HK-2 (cell line): ENCODE results near the gene DCAF5.
"Not testable (repeated sequence)": the region's sequence is repeated elsewhere in the genome, so short reads cannot be mapped to it uniquely, and the experiment has no call there.

ENCODE experiments used
- DNase-seq: peaks from one replicate; pipeline ENCODE4 v3.0.0-alpha.2; 2018; ENCODE audit not compliant: unreplicated experiment

Gene DCAF5

DNA sequence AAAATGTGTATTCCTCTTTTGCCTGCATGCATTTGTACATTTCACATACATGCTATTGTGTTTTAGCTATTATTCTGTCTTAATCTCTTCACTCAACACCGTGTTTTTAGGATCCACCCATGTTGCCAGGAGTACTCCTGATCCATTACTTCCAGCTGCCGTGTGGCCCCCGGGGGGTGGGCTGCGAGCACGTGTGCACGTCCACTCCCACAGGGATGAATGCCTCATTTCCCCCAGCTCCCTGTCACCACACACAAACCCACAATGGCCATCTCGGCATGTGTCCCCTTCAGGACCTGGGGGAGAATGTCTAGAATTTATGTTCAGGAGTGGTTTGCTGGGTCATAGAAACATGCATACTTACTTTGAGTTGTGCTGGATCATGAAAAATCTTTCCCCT is 111.1 kb downstream of the DCAF5 start:
- no peak for DNase-seq

DNA sequence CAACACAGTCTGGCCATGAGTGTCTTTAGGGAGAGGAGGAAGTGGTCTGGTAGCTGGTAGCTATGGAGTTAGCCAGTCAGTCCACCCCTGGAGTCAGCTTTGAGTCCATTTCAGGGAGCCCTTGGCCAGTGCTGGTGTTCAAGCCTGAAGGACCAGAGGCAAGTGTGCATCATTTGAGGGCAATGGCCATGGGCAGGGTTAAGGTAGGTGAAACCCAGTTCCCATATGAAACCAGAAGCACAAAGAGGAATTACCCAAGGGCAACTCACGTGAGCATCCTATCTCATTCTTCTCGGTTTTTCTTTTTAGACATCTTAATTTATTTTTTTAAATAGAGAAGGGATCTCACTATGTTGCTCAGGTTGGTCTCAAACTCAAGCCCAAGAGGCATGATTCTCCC is 112.6 kb downstream of the DCAF5 start:
- DNase-seq, result no peak

DNA sequence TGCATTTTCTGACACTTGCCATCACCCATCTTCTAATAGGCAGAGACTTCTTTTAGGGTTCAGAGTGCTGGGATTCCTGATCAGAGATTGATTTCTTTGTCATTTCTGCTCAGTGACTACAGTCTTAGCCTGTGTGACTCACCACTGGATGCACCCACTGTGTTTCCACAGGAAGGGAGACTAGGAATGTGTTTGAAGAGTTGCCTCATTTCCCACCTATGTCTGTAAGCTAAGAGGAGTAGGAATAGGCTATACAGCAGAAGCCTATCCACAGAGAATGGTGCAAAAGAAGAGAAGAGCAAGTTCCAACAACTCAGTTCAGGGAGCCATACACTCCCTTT is 113.7 kb downstream of the DCAF5 start:
- peak; percentile 48 for DNase-seq

DNA sequence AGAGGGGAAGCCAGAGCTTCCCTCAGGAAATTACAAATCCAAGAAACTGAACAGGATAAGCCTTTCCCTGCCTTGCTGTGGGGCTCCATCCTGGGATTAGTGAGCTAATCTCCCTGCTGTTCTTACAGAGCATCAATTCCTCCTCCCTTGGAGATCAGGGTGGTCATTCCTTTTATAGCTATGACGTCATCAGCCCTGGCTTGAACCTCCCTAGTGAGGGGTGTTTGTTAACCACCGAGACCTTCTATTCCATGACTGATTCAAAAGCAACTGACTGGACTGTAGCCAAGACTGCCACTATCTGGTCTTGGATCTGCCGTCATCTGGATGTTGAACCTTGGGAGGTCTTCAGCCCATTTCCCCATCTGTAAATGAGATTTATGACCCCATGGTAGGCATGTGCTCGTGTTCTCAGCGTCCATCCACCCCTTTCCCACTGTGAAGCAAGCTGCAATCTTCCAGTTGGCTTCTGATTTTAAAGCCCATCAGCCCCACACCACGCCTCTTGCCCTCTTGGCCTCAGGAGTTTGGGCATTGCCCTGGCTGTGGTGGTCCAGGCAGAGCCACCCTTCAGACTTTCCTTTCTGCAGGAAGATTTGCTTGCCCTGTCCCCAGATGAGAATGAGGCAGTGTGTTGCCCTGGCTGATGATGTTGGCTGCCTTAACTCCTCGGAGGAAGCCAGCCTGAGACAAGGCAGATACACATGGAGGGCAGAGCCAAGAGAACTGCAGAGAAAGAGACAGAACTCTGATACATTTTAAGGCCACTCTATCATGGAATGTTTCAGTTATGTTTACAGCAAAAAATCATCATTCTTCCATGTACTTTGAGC is 114.2 kb downstream of the DCAF5 start:
- no peak for DNase-seq

DNA sequence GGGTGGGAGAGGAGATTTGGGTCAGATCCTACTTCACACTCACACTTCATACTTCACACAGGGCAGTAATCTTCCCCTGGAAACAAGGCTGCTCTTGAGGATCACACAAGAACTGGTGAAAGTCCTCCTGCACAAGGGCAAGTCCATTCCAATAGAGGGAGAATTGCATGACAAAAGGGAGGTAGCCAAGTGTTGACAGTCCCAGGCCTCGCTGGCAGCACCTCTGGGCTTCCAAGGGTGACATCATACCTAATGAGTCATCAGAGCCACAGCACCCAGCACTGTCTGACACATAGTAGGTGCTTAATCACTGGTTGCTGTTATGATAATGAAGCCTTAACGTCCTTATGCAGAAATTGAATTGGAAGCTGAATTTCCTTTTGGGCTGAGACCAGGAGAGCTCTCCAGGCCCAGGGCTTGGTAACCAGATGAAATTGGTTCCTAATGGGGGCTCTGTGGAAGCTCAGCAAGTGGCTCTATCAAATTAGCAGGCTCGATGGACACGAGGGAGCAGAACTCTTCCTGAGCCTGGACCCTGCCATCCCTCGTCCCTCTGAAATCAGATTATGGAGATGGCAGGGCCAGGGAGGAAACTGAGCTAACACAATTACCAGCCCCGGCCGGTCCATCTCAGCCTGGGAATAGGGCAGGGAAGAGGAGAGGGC is 115.0 kb downstream of the DCAF5 start:
- no peak for DNase-seq

DNA sequence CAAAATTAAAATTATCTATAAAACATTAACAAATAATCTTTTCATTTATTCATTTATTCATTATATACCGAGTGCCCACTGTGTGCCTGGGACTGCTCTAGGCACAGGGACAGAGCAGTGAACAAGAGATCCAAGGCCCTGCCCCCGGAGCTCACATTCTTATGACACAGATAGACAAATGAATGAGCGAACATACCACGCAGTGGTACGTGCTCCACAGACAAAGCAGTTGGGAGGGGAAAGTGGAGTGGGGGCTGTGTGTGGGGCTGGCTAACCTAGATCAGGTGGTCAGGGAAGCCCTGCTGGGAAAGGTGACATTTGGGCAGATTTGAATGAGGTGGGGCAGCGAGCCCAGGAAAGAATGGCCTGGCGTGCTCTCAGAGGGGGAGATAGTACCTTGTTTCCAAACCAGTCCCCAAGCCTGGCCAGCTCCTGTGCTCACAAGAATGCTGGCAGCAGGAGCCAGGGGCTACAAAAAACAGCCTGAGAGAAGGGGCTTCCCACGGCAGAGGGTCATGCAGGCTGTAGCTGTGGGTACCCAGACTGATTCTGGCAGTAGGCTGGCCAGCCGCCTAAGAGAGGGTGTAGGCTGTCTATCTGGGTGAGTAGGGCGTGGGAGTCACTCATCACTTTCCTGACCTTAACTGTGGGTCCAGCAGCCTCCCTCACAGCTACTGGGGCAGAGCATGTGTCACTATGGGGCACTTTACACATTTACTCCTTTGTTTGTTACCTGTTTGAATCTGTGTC is 116.0 kb downstream of the DCAF5 start:
- DNase-seq, result no peak

DNA sequence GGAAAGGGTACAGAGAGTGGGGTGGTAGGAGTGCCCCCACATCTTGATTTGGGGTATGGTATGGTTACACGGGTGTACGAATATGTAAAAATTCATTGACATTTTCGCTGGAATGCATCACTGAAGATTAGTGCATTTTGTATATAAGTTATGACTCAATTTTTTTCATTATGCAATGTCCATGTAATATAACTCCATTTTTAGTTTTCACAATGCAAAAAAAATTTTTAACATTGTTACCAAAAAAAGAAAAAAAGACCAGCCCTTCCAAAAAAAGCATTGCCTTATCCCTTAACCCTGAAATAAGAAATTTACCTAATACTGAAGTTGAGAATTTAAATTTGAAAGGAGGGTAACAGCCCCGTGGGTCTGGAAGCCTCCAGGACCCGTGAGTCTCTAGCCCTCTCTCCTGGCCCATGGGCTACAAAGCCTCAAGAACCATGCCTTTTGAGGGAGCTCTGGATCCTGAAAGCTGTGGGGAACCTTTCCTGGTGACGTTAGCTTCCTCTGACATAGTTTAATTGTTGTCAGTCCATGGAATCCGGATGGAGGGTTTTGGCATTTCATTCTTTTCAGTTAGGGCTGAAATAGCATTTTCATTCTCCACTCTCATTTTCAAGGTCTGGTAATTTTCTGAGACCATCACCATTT is 118.2 kb downstream of the DCAF5 start:
- DNase-seq, result no peak

DNA sequence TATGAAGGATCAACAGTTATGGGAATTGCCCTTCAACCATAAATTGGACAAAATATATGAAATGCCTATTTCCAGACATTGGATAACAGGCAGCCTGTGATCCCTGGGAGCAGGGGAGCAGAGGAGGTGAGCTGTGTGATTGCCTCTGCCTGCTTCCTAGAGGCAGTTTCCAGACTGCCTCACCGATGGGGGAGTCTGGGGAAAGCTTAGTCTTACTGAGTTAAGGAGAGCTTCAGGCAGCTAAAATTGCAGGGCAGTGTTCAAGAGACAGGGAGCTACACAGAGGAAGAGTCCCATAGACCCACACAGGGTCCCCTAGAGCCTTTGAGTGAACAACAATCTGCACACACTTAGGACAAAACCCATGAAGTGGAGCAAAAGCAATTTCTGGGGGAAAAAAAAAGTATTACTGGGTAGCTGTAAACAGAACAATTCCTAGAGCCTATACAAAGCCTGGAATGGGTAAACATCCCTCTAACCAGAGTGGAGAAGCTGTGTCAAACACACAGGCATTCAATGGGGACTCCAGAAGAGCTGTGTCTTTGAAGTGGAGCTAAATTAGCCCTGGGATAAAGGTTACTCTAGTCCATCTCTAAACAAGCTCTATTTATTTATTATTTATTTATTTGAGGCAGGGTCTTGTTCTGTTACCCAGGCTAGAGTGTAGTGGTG is 125.5 kb downstream of the DCAF5 start:
- no peak for DNase-seq

DNA sequence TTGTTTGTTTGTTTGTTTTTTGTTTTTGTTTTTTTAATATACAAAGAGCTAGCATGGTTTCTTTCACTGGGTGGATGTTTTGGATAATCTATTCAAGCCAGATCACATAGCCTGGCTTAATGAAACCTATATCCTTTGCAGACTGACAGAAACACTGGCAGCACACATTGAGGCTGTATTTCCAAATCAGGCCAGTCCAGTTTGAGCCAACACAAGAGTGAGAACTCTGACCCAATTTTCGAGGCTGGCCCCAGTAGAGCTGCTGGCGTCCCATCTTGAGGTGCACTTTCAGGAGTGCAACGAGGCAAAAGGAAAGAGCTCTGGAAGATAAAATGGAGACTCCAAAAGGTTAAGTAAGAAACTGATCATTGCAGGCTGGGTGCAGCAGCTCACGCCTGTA is 129.9 kb downstream of the DCAF5 start:
- DNase-seq, result no peak

DNA sequence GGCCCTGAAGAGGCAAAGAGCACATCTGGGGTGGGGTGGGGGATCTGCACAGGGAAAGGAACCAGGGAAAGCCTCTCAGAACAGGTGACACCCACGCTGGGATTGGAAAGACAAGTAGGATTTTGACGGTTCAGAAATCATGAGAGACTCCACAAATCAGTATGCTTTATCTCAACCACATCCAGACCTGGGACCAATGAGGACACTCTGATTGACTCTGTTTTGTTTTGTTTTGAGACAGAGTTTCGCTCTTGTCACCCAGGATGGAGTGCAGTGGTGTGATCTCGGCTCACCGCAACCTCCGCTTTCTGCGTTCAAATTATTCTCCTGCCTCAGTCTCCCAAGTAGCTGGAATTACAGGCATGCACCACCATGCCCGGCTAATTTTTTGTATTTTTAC is 130.8 kb downstream of the DCAF5 start:
- DNase-seq, result not testable (repeated sequence)

DNA sequence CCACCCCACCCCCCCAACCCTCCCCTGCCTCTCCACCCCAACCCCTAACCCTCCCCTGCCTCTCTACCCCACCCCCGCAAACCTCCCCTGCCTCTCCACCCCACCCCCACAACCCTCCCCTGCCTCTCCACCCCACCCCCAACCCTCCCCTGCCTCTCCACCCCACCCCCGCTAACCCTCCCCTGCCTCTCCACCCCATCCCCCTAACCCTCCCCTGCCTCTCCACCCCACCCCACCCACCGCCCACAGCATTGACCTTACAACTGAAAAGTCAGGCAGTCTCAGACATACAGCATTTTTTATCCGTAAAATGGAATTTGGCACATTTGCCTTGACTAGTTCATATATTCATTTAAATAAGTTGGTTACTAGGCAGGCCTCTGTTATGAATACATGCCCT is 135.2 kb downstream of the DCAF5 start:
- DNase-seq, result no peak

DNA sequence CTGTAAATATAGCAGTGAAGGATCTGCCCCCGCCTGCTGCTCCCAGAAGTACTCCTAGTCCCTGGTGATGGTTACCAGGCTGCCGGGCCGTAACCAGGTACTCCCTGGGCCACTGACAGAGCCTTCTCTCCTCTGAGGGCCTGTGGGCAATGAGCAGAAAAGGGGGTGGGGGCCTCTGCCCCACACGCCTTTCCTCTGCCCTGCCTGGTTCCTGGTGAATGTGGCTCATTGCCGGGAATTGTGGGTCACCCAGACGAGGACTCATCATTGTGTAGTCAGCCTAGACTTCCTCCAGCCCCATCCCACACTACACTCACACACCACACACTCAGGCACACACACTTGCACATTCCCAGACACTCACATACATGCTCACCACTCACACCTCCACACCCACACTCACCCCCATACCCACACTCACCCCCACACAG is 138.1 kb downstream of the DCAF5 start:
- no peak for DNase-seq

DNA sequence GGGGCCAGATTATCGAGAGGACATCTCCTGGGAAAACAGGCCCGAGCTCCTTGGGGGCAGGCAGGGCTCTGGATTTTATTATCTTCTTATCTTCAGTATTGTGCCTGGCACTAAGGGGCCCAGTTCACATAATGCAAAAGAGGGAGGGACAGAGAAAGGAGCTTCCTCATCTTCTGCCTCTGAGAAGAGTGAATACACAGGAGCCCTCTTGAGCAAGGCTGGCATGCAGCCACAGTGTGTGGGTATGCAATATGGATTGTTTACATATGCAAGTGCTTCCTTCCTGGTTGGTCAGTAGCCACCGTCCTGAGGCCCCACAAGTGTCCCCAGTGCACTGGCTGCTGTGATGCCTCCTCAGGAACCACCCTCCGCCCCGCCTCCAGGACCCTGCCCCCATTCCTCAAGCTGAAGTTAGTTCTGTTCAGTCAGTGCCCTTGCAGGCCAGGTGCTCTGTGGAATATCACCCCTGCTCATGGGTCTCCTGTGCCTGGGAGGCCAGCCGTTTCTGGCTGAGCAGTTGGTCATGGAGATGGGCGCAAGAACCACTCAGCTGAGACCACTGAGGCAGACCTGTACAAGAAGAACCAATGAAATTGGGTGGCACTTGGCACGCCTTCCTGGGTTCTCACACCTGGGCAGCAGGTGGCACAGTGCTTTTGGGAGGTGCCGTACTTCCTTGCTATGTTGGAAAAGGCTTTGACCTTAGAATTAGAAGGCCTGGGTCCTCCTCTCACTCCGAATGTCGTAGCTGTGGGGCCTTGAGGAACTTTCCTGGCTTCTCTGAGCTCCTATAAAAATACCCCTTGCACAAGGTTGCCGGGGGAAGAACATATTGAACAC is 138.8 kb downstream of the DCAF5 start:
- peak; percentile 24 for DNase-seq

DNA sequence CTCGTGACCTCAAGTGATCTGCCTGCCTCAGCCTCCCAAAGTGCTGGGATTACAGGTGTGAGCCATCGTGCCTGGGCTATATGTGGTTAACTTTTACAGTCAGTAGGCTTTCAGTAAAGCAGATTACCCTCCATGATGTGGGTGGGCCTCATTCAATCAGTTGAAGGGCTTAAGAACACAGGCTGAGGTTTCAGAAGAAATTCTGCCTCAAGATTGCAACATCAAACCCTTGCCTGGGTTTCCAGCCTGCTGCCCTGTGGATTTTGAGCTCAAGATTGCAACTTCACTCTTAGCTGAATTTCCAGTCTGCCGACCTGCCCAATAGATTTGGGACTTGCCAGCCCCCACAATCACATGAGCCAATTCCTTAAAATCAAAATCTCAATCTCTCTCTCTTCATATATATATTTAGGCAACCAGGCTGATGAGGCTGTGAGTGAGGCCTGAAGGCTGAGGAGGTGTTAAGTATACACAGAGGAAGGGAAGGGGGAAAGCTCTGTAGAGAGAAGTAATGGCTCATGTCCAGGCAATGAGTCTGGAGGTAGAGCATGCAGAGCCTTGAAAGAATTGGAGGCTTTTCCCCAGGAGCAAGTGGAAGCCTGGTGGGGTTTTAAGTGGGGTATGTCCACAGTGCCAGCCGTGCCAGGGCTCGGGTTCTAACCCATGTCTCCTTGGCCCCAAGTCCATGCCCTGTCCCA is 140.5 kb downstream of the DCAF5 start:
- DNase-seq, result no peak

DNA sequence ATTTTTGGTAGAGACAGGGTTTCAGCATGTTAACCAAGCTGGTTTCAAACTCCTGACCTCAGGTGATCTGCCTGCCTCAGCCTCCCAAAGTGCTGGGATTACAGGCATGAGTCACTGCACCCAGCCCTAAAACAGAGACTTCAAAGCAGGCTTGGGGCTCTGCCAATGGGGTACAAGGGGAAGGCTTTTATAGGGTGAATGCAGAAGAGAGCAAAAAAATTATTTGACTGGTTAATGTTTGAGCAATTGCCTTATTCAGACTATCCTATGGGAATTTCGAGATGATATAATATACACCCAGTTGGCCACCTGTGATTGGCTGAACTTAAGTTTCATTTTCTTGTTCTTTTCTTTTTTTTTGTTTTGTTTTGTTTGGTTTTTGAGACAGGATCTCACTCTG is 142.3 kb downstream of the DCAF5 start:
- no peak for DNase-seq

DNA sequence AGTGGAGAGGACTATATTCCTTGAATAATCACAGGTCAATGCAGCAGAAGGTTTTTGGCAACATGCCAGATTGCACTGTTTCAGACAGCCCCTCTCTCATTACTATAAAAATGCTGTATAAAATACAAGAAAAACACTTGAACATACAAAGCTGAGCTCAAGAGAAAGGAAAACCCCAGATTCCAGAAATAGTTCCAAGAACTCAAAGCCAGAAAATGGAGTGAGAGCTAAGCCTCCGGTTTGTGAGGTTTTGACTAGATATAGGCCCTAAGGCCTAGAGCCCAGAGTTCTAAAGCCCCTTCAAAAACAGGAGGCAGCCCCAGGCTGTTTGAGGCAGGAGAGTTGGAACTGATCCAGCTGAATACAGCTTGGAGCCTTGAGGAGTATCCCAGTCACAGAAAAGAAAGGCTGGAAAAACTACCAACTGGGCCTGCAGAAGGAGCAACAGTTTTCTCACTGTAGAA is 144.5 kb downstream of the DCAF5 start:
- no peak for DNase-seq

DNA sequence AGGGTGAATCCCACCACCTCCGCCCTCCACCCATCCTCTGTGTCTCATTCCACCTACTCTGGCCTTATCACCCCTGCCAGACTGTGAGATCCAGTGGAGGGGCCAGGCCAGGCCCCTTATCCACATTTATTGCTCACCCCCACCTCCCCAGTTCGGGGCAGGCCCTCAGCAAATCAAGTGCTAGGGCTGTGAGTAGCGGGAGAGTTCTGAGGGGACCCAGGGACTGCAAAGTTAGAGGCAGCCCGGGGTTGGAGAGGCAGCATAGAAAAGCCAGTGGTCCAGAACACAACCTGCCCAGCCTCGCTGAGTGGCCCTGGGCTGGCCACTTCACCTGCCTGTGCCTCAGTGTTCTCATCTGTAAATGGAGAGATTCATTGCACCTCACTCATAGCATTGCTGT is 146.6 kb downstream of the DCAF5 start:
- DNase-seq, result no peak

DNA sequence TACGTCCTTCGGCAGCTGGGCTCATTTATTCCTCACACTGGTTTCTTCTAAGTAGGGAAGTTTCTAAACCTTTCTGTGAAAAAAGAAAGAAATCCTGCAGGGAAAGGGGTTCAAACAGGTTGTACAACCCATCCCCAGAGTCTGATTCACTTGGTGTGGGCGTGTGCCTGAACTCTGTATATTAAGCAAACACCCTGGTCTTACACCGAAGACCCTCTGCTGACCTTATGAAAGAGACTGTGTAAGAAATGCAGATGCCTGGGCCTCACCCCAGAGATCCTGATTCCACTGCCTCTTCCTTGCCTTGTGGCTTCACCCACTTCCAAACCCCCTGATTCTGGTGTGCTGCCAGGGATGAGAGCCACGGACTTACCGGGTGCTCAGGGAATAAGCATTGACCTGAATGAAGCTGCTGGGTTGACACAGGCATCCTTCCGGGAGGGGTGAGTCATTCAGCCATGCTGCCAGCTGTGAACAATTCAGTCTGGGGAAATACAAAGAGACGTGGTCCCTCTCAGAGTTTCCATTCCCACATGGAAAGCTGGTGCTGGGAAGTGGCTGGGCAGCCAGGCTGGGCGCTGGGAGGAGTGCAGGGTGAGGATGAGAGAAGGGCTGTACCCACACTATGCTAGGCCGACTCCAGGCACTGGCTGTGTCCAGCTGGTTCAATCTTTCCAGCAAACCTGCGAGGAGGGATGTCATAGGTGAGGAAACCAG is 147.3 kb downstream of the DCAF5 start:
- DNase-seq, result peak; percentile 70

DNA sequence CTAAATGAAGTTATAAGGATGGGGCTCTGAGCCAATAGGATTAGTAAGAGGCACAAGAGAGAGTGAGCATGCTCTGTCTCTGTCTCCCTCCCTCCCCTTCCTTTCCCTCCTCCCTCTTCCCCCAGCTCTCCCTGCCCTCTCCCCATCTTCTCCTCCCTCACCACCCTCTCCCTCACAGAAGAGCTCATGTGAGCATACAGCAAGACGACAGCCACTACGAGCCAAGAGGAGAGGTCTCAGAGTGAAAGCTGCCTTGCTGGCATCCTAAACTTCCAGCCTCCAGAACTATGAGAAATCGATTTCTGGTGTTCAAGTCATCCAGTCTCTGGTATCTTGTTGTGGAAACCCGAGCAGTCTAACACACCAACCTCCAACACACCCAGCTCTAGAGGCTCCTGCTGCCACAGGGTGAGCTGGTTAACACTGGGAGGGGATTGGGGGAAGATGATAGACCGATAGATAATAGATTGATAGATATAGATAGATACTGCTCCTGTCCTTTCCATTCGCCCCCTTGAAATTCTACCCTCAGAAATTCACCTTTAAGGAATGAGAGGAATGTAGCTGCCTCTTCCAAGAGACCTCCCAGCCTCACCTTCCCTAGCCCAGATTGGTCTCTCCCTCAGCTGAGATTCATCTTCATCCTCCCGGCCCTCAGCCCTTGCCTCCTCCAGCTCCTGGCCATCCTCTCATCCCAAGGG is 148.0 kb downstream of the DCAF5 start:
- no peak for DNase-seq
